GM23248 (cell line): ENCODE measurements around the gene PARP9. TPM values are rescaled to one million over a fixed set of nuclear protein-coding genes. Genes with fewer than 3 reads are reported as not detected.
"Not testable (repeated sequence)": the region's sequence is repeated elsewhere in the genome, so short reads cannot be mapped to it uniquely, and the experiment has no call there.

Experiments used
- DNase-seq: peaks from one replicate; pipeline ENCODE4 v3.0.0-alpha.2; 2015
- H2AFZ ChIP-seq: fragments of 200-600 bp; sonication (generic); 2 replicates; pipeline ENCODE4 v1.6.1; 2016; ENCODE audit warnings: antibody characterized with exemption
- H3F3A ChIP-seq: fragments of 200-600 bp; sonication (generic); 2 replicates; pipeline ENCODE4 v1.6.1; 2016; ENCODE audit warnings: mild to moderate bottlenecking, antibody characterized with exemption, mixed run types; ENCODE audit not compliant: insufficient read depth
- H3K27ac ChIP-seq: fragments of 200-600 bp; sonication (generic); 2 replicates; pipeline ENCODE4 v1.5.1; 2016; ENCODE audit warnings: mild to moderate bottlenecking
- H3K27me3 ChIP-seq: fragments of 200-600 bp; sonication (generic); replicated peaks from 2 replicates; pipeline ENCODE4 v1.6.1; 2016; ENCODE audit warnings: mild to moderate bottlenecking; ENCODE audit not compliant: insufficient read depth
- H3K36me3 ChIP-seq: fragments of 200-600 bp; sonication (generic); 2 replicates; pipeline ENCODE4 v1.6.1; 2016; ENCODE audit warnings: low read depth, mild to moderate bottlenecking
- H3K4me1 ChIP-seq: fragments of 200-600 bp; sonication (generic); 2 replicates; pipeline ENCODE4 v1.6.1; 2016; ENCODE audit warnings: mild to moderate bottlenecking; ENCODE audit not compliant: insufficient read depth
- H3K4me2 ChIP-seq: fragments of 200-600 bp; sonication (generic); one replicate; pipeline ENCODE4 v1.6.1; 2016; ENCODE audit warnings: mild to moderate bottlenecking; ENCODE audit not compliant: unreplicated experiment
- H3K4me3 ChIP-seq: fragments of 200-600 bp; sonication (generic); 2 replicates; pipeline ENCODE4 v1.5.1; 2016; ENCODE audit warnings: mild to moderate bottlenecking
- H3K79me2 ChIP-seq: fragments of 200-600 bp; sonication (generic); 2 replicates; pipeline ENCODE4 v1.6.1; 2016; ENCODE audit warnings: mild to moderate bottlenecking; ENCODE audit not compliant: insufficient read depth
- H3K9ac ChIP-seq: fragments of 200-600 bp; sonication (generic); 2 replicates; pipeline ENCODE4 v1.6.1; 2016; ENCODE audit warnings: mild to moderate bottlenecking
- H3K9me2 ChIP-seq: fragments of 200-600 bp; sonication (generic); 2 replicates; pipeline ENCODE4 v1.6.1; 2016; ENCODE audit warnings: mixed run types, mild to moderate bottlenecking, moderate library complexity; ENCODE audit not compliant: insufficient read depth
- H3K9me3 ChIP-seq: fragments of 200-600 bp; sonication (generic); one replicate; pipeline ENCODE4 v1.6.1; 2017; ENCODE audit warnings: low read depth
- H4K20me1 ChIP-seq: fragments of 200-600 bp; sonication (generic); 2 replicates; pipeline ENCODE4 v1.6.0; 2016; ENCODE audit not compliant: insufficient read depth
- EZH2 ChIP-seq: fragments of 200-600 bp; sonication (generic); IDR thresholded peaks from 2 replicates; pipeline ENCODE4 v1.6.1; 2018; ENCODE audit warnings: antibody characterized with exemption, mild to moderate bottlenecking; ENCODE audit not compliant: insufficient read depth, poor library complexity, severe bottlenecking
- EZH2phosphoT487 ChIP-seq: fragments of 200-600 bp; sonication (generic); IDR thresholded peaks from 2 replicates; pipeline ENCODE4 v1.6.1; 2018; ENCODE audit warnings: antibody characterized with exemption, moderate library complexity, mild to moderate bottlenecking, low read depth; ENCODE audit not compliant: insufficient read depth
- WGBS, 2 experiments: methylation state at CpG; one replicate each; pipeline ENCODE4 v1.1.6; 2015 to 2017; ENCODE audit warnings: low lambda C conversion rate in 2 of 2, low coverage in 1 of 2; ENCODE audit errors: missing lambda C conversion rate in 2 of 2; 5-methylcytosine and 5-hydroxymethylcytosine counted together
- in situ Hi-C: fragments of 300-500 bp; cut with MboI; formaldehyde crosslinking; loops from 2 replicates; pipeline ENCODE4 v1.15.0; 2020
- polyA plus RNA-seq: library from polyadenylated mRNA; unstranded; fragments of >200 nt; fragmentation: Nextera tagmentation; extraction: Ambion mirVana; gene quantifications from 2 replicates; pipeline ENCODE4 v1.2.1, GENCODE V29; 2016
- total RNA-seq: library from RNA; depleted of rRNA; stranded (reverse); fragments of >200 nt; shearing (Covaris generic); gene quantifications from 2 replicates; pipeline ENCODE4 v1.2.3, GENCODE V29; 2014

PARP9 gene
- total and polyA plus RNA-seq, 2 experiments from 2014 or later, result 13.7 to 16.4 TPM

DNA sequence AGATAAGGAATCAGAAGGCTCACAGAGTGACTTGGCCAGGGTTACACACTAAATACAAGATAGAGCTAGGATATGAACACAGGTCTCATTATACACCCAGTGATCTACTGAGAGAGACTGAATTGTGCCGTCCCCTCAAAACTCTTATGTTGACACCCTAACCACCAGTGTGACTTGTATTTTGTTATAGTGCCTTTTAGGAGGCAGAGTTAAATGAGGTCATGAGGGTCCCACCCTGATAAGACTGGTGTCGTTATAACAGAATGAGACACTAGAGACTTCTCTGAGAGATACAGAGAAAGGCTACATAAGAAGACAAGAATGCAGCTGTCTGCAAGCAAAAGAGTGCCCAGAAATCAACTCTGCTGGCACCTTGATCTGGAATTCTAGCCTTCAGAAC, 62.0 kb downstream of the PARP9 start:
- no peak overlapping the region for H3K27ac ChIP-seq
- H3K9me3 ChIP-seq, result no peaks in the 10 kb centered on the region
- in situ Hi-C loops, result no loop called here
- H3K4me3 ChIP-seq, result no peak overlapping the region
- peaks cover 95% of the 10 kb centered on the region for H3K79me2 ChIP-seq
- no peak overlapping the region for H2AFZ ChIP-seq
- DNase-seq, result no peak
- H3K4me2 ChIP-seq, result no peak overlapping the region
- peaks cover 9% of the 10 kb centered on the region for H3K4me1 ChIP-seq
- H3K9ac ChIP-seq, result no peak overlapping the region
- H4K20me1 ChIP-seq, result peaks cover 60% of the 10 kb centered on the region
- H3F3A ChIP-seq, result peaks cover 18% of the 10 kb centered on the region
- 51 to 58% methylated on average over 2 of the region's 2 CpGs for WGBS, 2 experiments
- H3K9me2 ChIP-seq, result no peaks in the 10 kb centered on the region
- TF ChIP-seq EZH2phosphoT487 (no peak), EZH2 (no peak)
- no peaks in the 10 kb centered on the region for H3K27me3 ChIP-seq
- H3K36me3 ChIP-seq, result no peaks in the 10 kb centered on the region; the same call in 1 of the 2 replicates

DNA sequence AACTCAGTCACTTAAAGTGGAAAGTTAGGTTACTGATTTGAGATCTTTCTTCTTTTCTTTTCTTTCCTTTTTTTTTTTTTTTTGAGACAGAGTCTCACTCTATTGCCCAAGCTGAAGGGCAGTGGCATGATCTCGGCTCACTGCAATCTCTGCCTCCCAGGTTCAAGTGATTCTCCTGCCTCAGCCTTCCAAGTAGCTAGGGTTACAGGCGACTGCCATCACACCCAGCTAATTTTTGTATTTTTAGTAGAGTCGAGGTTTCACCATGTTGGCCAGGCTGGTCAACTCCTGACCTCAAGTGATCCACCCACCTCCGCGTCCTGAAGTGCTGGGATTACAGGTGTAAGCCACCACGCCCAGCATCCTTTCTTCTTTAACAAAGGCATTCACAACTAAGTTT, 63.1 kb downstream of the PARP9 start:
- H3K4me3 ChIP-seq, H3K9ac ChIP-seq, H3K27ac ChIP-seq, H2AFZ ChIP-seq, H3K9me3 ChIP-seq, H3K9me2 ChIP-seq, DNase-seq, H3K4me2 ChIP-seq, in situ Hi-C loops, H3K27me3 ChIP-seq, H3K36me3 ChIP-seq: not testable (repeated sequence)
- peaks cover 29% of the 10 kb centered on the region for H3F3A ChIP-seq
- peaks cover 58% of the 10 kb centered on the region for H4K20me1 ChIP-seq
- H3K4me1 ChIP-seq, result peaks cover 18% of the 10 kb centered on the region
- WGBS, 2 experiments, result 95 to 97% methylated on average over 6 of the region's 6 CpGs
- peaks cover 94% of the 10 kb centered on the region for H3K79me2 ChIP-seq

- no peak for DNase-seq
- H3K9me3 ChIP-seq, result no peaks in the 10 kb centered on the region
- no peak for TF ChIP-seq EZH2phosphoT487
- TF ChIP-seq EZH2, result no peak
- H3K27me3 ChIP-seq, result no peaks in the 10 kb centered on the region
- peaks cover 51% of the 10 kb centered on the region for H4K20me1 ChIP-seq
- no peak overlapping the region for H2AFZ ChIP-seq
- in situ Hi-C loops, result no loop called here
- peaks cover 94% of the 10 kb centered on the region for H3K79me2 ChIP-seq
- peaks cover 33% of the 10 kb centered on the region for H3F3A ChIP-seq
- no peak overlapping the region for H3K9ac ChIP-seq
- peak overlapping the region; percentile 23 for H3K27ac ChIP-seq
- H3K4me2 ChIP-seq, result peak overlapping the region; percentile 4
- H3K4me1 ChIP-seq, result peaks cover 18% of the 10 kb centered on the region
- H3K36me3 ChIP-seq, result peaks cover 20% of the 10 kb centered on the region
- no peaks in the 10 kb centered on the region for H3K9me2 ChIP-seq
- no peak overlapping the region for H3K4me3 ChIP-seq
- 64 to 68% methylated on average over 1 of the region's 1 CpG for WGBS, 2 experiments
These were observed 65.9 kb downstream of the PARP9 start for GRCh38 chr3:122498152-122498551.

- Histone ChIP-seq H3K27ac (peak overlapping the region; percentile 43), H3K79me2 (peaks cover 94% of the 10 kb centered on the region)
- WGBS, 2 experiments, result 0% methylated on average over 1 of the region's 1 CpG
These were observed 66.7 kb downstream of the PARP9 start for GRCh38 chr3:122497425-122497824.

GRCh38 chr3:122496508-122496907, 67.6 kb downstream of the PARP9 start:
- 69 to 74% methylated on average over 2 of the region's 2 CpGs for WGBS, 2 experiments
- H4K20me1 ChIP-seq, result peaks cover 42% of the 10 kb centered on the region
- no peak for DNase-seq
- no peaks in the 10 kb centered on the region for H3K9me2 ChIP-seq
- H3K4me2 ChIP-seq, result no peak overlapping the region
- peak overlapping the region; percentile 43; the same call in 1 of the 2 replicates for H3K27ac ChIP-seq
- TF ChIP-seq EZH2, result no peak
- no peak for TF ChIP-seq EZH2phosphoT487
- H3K4me1 ChIP-seq, result peaks cover 18% of the 10 kb centered on the region
- no peaks in the 10 kb centered on the region for H3K9me3 ChIP-seq
- no peak overlapping the region for H3K4me3 ChIP-seq
- peaks cover 29% of the 10 kb centered on the region for H3K36me3 ChIP-seq
- peaks cover 91% of the 10 kb centered on the region for H3K79me2 ChIP-seq
- no peak overlapping the region for H3K9ac ChIP-seq
- H3K27me3 ChIP-seq, result no peaks in the 10 kb centered on the region
- no peak overlapping the region for H2AFZ ChIP-seq
- peaks cover 38% of the 10 kb centered on the region for H3F3A ChIP-seq
- in situ Hi-C loops, result no loop called here

More at GRCh38 chr3:122497425-122497824, 66.7 kb downstream of the PARP9 start:
- Histone ChIP-seq H3K9me2 (no peaks in the 10 kb centered on the region), H2AFZ (no peak overlapping the region), H4K20me1 (peaks cover 50% of the 10 kb centered on the region), H3K36me3 (peaks cover 27% of the 10 kb centered on the region), H3K4me1 (peaks cover 18% of the 10 kb centered on the region), H3F3A (peaks cover 38% of the 10 kb centered on the region), H3K9ac (no peak overlapping the region), H3K9me3 (no peaks in the 10 kb centered on the region), H3K4me3 (no peak overlapping the region), H3K4me2 (peak overlapping the region; percentile 6), H3K27me3 (no peaks in the 10 kb centered on the region)
- TF ChIP-seq EZH2phosphoT487, result 0 out of 2 replicates have a peak, but pooled peaks have one; percentile 85
- no peak for TF ChIP-seq EZH2
- in situ Hi-C loops, result no loop called here
- peak; percentile 94 for DNase-seq
